ENCODE measurements around the gene SLITRK3.

- TF ChIP-seq SUZ12 (IDR thresholded peaks at IDR 0.05; ENCODE audit: extremely low read depth, insufficient read depth, insufficient read length) = no peak
- no peak for TF ChIP-seq ZNF274 (IDR thresholded peaks at IDR 0.05; ENCODE audit: low read depth, low read length)
These were observed 14.6 kb downstream of the SLITRK3 start for GRCh38 chr3:165181556-165181955.
